ENCODE measurements around the gene CCNJ. TPM values are rescaled to one million over a fixed set of nuclear protein-coding genes. Genes with fewer than 3 reads are reported as not detected.
A peak's percentile ranks its signal among the peaks of the same experiment; 100 is the strongest.

The CCNJ gene
- total and polyA plus RNA-seq, 9 of the 15 experiments (the other 6 are each of a cell fraction or from before 2014, with no cell fraction given): 0.69 to 15.7 (median 9.2) TPM

- TF ChIP-seq ZNF592 (IDR thresholded peaks at IDR 0.05): no peak
- no peak for TF ChIP-seq DMBX1 (CRISPR knock-in tag; IDR thresholded peaks at IDR 0.05; ENCODE audit: borderline replicate concordance)
- TF ChIP-seq ASH1L (IDR thresholded peaks at IDR 0.05; ENCODE audit: borderline replicate concordance, low read depth, partially characterized antibody): no peak
- no peak for TF ChIP-seq SAP30 (IDR thresholded peaks at IDR 0.05; ENCODE audit: borderline replicate concordance, insufficient read depth, low read depth, low read length, poor library complexity, severe bottlenecking)
- peak; percentile 75; the same call in 1 of the 2 replicates for TF ChIP-seq CTBP1 (IDR thresholded peaks at IDR 0.05; ENCODE audit: borderline replicate concordance)
- TF ChIP-seq ARID1B (IDR thresholded peaks at IDR 0.05): peak; percentile 75
- no peak for TF ChIP-seq CHCHD3 (CRISPR knock-in tag; IDR thresholded peaks at IDR 0.05)
- TF ChIP-seq ZNF695 (CRISPR knock-in tag; IDR thresholded peaks at IDR 0.05): no peak
- 0 out of 2 replicates have a peak, but pooled peaks have one; percentile 32 for TF ChIP-seq PML (IDR thresholded peaks at IDR 0.05; ENCODE audit: low read length)
- TF ChIP-seq MTA2 (IDR thresholded peaks at IDR 0.05; ENCODE audit: low read depth): peak; percentile 23; the same call in 1 of the 2 replicates
- no peak for TF ChIP-seq TAF15 (IDR thresholded peaks at IDR 0.05; ENCODE audit: low read depth, low read length)
- no peak for TF ChIP-seq GMEB1 (CRISPR knock-in tag; IDR thresholded peaks at IDR 0.05)
- no peak for TF ChIP-seq NCOA6 (IDR thresholded peaks at IDR 0.05)
- no peak for TF ChIP-seq HCFC1 (IDR thresholded peaks at IDR 0.05; ENCODE audit: low read depth, low read length)
- peak; percentile 43; the same call in 1 of the 2 replicates for TF ChIP-seq STAT5A (IDR thresholded peaks at IDR 0.05; ENCODE audit: borderline replicate concordance, low read length)
- TF ChIP-seq SRF (CRISPR knock-in tag; IDR thresholded peaks at IDR 0.05): no peak
- TF ChIP-seq ZNF561 (CRISPR knock-in tag; conservative IDR thresholded peaks at IDR 0.05): no peak
- TF ChIP-seq ELF2 (CRISPR knock-in tag; IDR thresholded peaks at IDR 0.05): no peak
- 0 out of 2 replicates have a peak, but pooled peaks have one; percentile 50 for TF ChIP-seq MYBL2 (IDR thresholded peaks at IDR 0.05; ENCODE audit: low read depth)
- no peak for TF ChIP-seq MYBL2 (CRISPR knock-in tag; IDR thresholded peaks at IDR 0.05; ENCODE audit: borderline replicate concordance)
- no peak for TF ChIP-seq ZNF282 (CRISPR knock-in tag; IDR thresholded peaks at IDR 0.05)
- TF ChIP-seq TEAD2 (tag; IDR thresholded peaks at IDR 0.05): no peak
- peak; percentile 64 for TF ChIP-seq CBFA2T2 (conservative IDR thresholded peaks at IDR 0.05)
- peak; percentile 67 for TF ChIP-seq TAL1 (IDR thresholded peaks at IDR 0.05)
- TF ChIP-seq TCF15 (CRISPR knock-in tag; IDR thresholded peaks at IDR 0.05): no peak
- TF ChIP-seq KAT2B (IDR thresholded peaks at IDR 0.05; ENCODE audit: low read depth, low read length): no peak
Observed at GRCh38 chr10:96072674-96073073, 29.3 kb downstream of the CCNJ start (continued).

Data from K562 (cell line).